ENCODE data around the gene FGF23. TPM values are rescaled to one million over a fixed set of nuclear protein-coding genes. Genes with fewer than 3 reads are reported as not detected.

FGF23 gene
- total RNA-seq, 1 experiment from 2014 or later = not detected

GRCh38 chr12:4380332-4380731, 820 bp upstream of the FGF23 start (continued):
- no peak for TF ChIP-seq CEBPB (IDR thresholded peaks at IDR 0.05; ENCODE audit: low read depth)
- TF ChIP-seq, protein P1, sequence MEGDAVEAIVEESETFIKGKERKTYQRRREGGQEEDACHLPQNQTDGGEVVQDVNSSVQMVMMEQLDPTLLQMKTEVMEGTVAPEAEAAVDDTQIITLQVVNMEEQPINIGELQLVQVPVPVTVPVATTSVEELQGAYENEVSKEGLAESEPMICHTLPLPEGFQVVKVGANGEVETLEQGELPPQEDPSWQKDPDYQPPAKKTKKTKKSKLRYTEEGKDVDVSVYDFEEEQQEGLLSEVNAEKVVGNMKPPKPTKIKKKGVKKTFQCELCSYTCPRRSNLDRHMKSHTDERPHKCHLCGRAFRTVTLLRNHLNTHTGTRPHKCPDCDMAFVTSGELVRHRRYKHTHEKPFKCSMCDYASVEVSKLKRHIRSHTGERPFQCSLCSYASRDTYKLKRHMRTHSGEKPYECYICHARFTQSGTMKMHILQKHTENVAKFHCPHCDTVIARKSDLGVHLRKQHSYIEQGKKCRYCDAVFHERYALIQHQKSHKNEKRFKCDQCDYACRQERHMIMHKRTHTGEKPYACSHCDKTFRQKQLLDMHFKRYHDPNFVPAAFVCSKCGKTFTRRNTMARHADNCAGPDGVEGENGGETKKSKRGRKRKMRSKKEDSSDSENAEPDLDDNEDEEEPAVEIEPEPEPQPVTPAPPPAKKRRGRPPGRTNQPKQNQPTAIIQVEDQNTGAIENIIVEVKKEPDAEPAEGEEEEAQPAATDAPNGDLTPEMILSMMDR (IDR thresholded peaks at IDR 0.05 in 2 of 3, conservative IDR thresholded peaks at IDR 0.05 in 1 of 3; ENCODE audit: borderline replicate concordance in 1 of 3, insufficient read depth in 1 of 3, low read depth in 2 of 3, low read length in 2 of 3) = no peak

DNA sequence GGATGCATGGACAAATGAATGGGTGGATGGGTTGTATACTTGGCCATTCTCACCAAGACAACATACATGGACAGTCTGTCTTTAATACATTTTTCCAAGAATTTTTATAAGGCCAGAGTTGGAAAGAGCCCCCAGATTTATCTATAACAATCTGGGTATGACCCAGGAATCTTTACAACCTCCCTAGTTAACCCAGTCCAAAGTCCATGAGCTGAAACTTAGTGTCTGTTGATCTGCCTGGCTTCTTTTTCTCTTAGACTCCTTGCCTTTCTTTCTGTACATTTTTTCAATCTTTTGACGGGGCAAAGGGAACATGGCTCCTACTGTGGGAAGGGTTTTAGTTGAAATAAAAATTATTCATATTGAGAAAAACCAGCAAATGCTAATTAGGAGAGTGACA, 740 bp downstream of the FGF23 start:
- no peaks in the 10 kb centered on the region for H3K9me3 ChIP-seq (ENCODE audit: control insufficient read depth in 1 of 2, insufficient read depth in 1 of 2, low read depth in 1 of 2, low read length in 2 of 2)
- H3K4me3 ChIP-seq (replicated peaks in 1 of 2; ENCODE audit: low read depth in 1 of 2, low read length in 2 of 2) = no peak overlapping the region
- H3K9ac ChIP-seq (ENCODE audit: low read length) = no peak overlapping the region
- ChIA-PET POLR2A (no interaction called here), CTCF (no interaction called here), RAD21 (ENCODE audit: low non-redundant PET in 1 of 2, low total read pairs in 2 of 2, uncharacterized antibody in 2 of 2, unreplicated experiment in 2 of 2) (no interaction called here)
- H3K4me1 ChIP-seq (ENCODE audit: control insufficient read depth in 1 of 2, insufficient read depth in 2 of 2, low read length in 2 of 2) = no peaks in the 10 kb centered on the region; a peak in 1 of 4 replicates
- intact Hi-C loops (cut with micrococcal nuclease) = no loop called here
- no peak for ATAC-seq
- no peak overlapping the region for H3K4me2 ChIP-seq (ENCODE audit: low read length)
- no peaks in the 10 kb centered on the region for H3K79me2 ChIP-seq (ENCODE audit: insufficient read depth, low read length)
- DNase-seq (ENCODE audit: low read depth, low spot score) = no peak
- no peak overlapping the region for H2AFZ ChIP-seq (ENCODE audit: low read depth, low read length, poor library complexity, severe bottlenecking)
- no TSS peak for BruUV-seq (replicated peaks)
- no peaks in the 10 kb centered on the region for H3K36me3 ChIP-seq (ENCODE audit: control insufficient read depth in 1 of 2, insufficient read depth in 2 of 2, low read length in 2 of 2)
- TF ChIP-seq SRF (IDR thresholded peaks at IDR 0.05; ENCODE audit: low read depth) = no peak
- no peak for TF ChIP-seq YY1 (IDR thresholded peaks at IDR 0.05; ENCODE audit: extremely low read depth, insufficient replicate concordance, low read depth, low read length)
- TF ChIP-seq, protein P2, sequence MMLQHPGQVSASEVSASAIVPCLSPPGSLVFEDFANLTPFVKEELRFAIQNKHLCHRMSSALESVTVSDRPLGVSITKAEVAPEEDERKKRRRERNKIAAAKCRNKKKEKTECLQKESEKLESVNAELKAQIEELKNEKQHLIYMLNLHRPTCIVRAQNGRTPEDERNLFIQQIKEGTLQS (IDR thresholded peaks at IDR 0.05) = no peak
- TF ChIP-seq ZFX (IDR thresholded peaks at IDR 0.05) = no peak
- TF ChIP-seq, protein P3, sequence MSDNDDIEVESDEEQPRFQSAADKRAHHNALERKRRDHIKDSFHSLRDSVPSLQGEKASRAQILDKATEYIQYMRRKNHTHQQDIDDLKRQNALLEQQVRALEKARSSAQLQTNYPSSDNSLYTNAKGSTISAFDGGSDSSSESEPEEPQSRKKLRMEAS (IDR thresholded peaks at IDR 0.05) = no peak
- no peak for TF ChIP-seq CEBPB (IDR thresholded peaks at IDR 0.05; ENCODE audit: low read depth)
- TF ChIP-seq, protein P1 (IDR thresholded peaks at IDR 0.05 in 2 of 3, conservative IDR thresholded peaks at IDR 0.05 in 1 of 3; ENCODE audit: borderline replicate concordance in 1 of 3, insufficient read depth in 1 of 3, low read depth in 2 of 3, low read length in 2 of 3) = no peak
- TF ChIP-seq ZNF274 (IDR thresholded peaks at IDR 0.05; ENCODE audit: low read depth, low read length) = no peak
- TF ChIP-seq POLR2A (IDR thresholded peaks at IDR 0.05; ENCODE audit: borderline replicate concordance, extremely low read depth, insufficient read depth, insufficient read length) = no peak
- TF ChIP-seq FOSL1 (IDR thresholded peaks at IDR 0.05; ENCODE audit: low read depth) = no peak
- no peak for TF ChIP-seq EGR1 (IDR thresholded peaks at IDR 0.05; ENCODE audit: low read depth)
- no peak for TF ChIP-seq SP1 (IDR thresholded peaks at IDR 0.05; ENCODE audit: low read depth)
- no peak for TF ChIP-seq SIN3A (IDR thresholded peaks at IDR 0.05; ENCODE audit: low read depth)
- no peak for TF ChIP-seq POLR2AphosphoS5 (IDR thresholded peaks at IDR 0.05; ENCODE audit: low read depth, low read length)
- no peak for TF ChIP-seq EZH2 (IDR thresholded peaks at IDR 0.05)
- TF ChIP-seq RAD21 (IDR thresholded peaks at IDR 0.05; ENCODE audit: low read depth) = no peak
- no peak for TF ChIP-seq CBX3 (IDR thresholded peaks at IDR 0.05; ENCODE audit: low read depth)
- no peak for TF ChIP-seq ELF1 (IDR thresholded peaks at IDR 0.05; ENCODE audit: borderline replicate concordance, low read depth)
- peaks cover 73% of the 10 kb centered on the region for H3K27me3 ChIP-seq (ENCODE audit: insufficient read depth, low read length)
- H3K9me2 ChIP-seq (ENCODE audit: insufficient read depth) = no peaks in the 10 kb centered on the region
- H3K27ac ChIP-seq (ENCODE audit: low read depth, low read length) = no peak overlapping the region
- no peaks in the 10 kb centered on the region for H4K20me1 ChIP-seq (ENCODE audit: insufficient read depth)
